ENCODE measurements around the gene MASP2.
A peak's percentile ranks its signal among the peaks of the same experiment; 100 is the strongest.

MASP2 gene

GRCh38 chr1:10979483-10979920 is 67.5 kb downstream of the MASP2 start:
- no peak overlapping the region for H3K4me3 ChIP-seq (ENCODE audit: low read depth, low read length)
- TF ChIP-seq, protein P1, sequence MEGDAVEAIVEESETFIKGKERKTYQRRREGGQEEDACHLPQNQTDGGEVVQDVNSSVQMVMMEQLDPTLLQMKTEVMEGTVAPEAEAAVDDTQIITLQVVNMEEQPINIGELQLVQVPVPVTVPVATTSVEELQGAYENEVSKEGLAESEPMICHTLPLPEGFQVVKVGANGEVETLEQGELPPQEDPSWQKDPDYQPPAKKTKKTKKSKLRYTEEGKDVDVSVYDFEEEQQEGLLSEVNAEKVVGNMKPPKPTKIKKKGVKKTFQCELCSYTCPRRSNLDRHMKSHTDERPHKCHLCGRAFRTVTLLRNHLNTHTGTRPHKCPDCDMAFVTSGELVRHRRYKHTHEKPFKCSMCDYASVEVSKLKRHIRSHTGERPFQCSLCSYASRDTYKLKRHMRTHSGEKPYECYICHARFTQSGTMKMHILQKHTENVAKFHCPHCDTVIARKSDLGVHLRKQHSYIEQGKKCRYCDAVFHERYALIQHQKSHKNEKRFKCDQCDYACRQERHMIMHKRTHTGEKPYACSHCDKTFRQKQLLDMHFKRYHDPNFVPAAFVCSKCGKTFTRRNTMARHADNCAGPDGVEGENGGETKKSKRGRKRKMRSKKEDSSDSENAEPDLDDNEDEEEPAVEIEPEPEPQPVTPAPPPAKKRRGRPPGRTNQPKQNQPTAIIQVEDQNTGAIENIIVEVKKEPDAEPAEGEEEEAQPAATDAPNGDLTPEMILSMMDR (IDR thresholded peaks at IDR 0.05; ENCODE audit: low read depth, low read length): no peak
- TF ChIP-seq POLR2A (IDR thresholded peaks at IDR 0.05; ENCODE audit: extremely low read depth, insufficient read length) (no peak), MYC (IDR thresholded peaks at IDR 0.05; ENCODE audit: low read depth, low read length) (peak; percentile 61), MAX (IDR thresholded peaks at IDR 0.05; ENCODE audit: low read depth, low read length) (peak; percentile 88)
- peak; percentile 37 for DNase-seq (ENCODE audit: low read depth)

GRCh38 chr1:10978719-10979118 is 68.3 kb downstream of the MASP2 start:
- H3K4me3 ChIP-seq (ENCODE audit: low read depth, low read length): no peak overlapping the region
- no peak for DNase-seq (ENCODE audit: low read depth)
- TF ChIP-seq MAX (IDR thresholded peaks at IDR 0.05; ENCODE audit: low read depth, low read length) (no peak), MYC (IDR thresholded peaks at IDR 0.05; ENCODE audit: low read depth, low read length) (no peak), POLR2A (IDR thresholded peaks at IDR 0.05; ENCODE audit: extremely low read depth, insufficient read length) (no peak)
- TF ChIP-seq, protein P1 (IDR thresholded peaks at IDR 0.05; ENCODE audit: low read depth, low read length): no peak
